ELR (cell line): Measurements from ENCODE around the gene ADK.

Experiments
- DNase-seq: peaks from one replicate; pipeline ENCODE4 v3.0.0-alpha.2; 2015; ENCODE audit warnings: low read depth

ADK gene

DNA sequence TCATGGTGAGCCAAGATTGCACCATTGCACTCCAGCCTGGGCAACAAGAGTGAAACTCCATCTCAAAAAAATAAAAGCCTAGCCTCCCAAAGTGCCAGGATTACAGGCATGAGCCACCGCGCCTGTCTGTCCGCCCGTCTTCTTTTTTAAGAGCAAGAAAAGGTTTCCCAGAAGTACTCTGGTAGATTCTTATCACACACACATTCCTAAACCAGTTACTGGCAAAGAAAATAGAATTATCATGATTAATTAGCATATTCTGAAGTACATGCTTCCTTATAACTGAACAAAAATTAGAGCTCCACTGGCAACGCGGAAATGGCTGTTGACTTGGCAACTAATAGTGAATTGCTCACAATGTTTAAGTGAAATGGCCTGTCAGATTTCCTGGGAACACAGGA lies 87.0 kb downstream of the ADK start:
- DNase-seq, result no peak

DNA sequence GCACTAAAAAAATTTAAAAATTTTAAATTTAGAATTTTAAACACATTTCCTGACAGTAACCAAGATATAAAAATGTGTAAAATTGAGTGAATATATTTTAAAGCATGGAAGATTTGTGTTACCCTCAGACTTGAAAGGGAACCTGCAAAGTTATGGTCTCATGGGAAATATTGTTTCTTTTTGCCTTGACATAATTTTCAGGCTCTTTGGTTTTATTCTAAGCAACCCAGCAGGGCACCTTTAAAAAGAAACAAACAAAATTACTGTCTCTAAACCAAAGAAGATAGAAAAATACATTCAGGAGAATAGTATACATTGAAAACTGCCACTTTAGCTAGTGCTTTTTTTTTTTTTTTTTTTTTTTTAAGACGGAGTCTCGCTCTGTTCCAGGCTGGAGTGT lies 87.5 kb downstream of the ADK start:
- DNase-seq, result no peak

DNA sequence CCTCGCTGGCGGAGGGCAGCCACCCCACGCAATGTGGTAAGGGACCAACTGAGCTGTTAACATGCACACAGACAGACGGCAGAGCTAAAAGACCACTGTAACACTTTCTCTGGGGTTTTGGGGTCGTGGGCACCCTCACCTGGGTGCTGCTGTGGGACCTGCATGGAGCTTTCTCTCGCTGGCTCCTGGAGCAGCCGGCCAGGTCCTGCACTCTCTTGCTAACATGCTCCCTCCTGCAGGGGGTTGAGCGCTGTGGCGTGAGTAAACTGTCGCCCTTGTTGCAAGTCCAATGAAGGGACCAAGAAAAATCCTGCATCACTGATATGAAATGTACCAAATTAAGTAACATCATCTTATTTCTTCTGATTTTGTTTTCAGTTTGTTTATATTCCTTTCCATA lies 92.0 kb downstream of the ADK start:
- no peak for DNase-seq

DNA sequence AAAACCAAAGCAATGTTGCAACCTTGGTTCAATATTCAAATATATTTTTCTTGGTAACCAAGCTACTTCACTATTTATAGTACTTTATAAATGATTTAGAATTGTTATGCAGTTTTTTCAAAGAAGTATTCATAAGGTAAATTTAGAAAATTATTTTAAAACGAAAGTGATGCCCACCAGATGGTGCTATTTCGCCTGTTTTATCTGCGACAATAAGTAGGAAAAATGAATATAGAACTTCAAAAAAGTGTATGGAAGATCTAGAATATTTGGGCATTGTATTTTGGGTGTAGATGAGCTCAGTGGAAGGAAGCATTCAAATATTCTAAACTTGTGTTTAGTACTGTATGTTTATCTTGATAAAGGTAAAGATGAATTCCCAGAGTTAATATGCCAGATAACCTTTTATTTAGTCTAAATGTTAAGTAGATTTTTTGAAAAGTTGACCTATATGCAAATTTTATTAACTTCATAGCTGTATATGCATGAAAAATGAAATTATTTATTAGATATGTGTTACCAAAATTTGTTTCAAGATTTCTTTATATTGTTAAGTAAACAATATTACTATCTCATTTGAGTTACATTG lies 93.2 kb downstream of the ADK start:
- DNase-seq, result peak; percentile 69

DNA sequence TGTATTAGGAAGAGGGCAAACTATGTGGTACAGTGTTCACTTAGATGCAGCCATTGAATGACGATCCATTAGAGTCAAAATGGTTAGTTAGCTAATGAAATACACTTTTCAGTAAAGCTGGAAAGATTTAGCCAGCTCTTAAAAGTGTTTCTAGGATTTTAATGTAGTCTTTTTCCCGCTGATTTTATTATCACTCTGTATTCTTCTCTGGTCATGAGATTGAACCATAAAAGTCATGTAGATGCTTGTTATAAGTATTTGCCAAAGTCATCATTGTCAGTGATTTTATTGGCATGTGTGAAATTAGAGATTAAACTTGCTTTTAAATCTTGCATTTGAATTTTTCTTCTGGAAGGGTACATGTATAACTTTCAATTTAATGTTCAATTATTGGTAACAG lies 93.8 kb downstream of the ADK start:
- DNase-seq, result no peak

DNA sequence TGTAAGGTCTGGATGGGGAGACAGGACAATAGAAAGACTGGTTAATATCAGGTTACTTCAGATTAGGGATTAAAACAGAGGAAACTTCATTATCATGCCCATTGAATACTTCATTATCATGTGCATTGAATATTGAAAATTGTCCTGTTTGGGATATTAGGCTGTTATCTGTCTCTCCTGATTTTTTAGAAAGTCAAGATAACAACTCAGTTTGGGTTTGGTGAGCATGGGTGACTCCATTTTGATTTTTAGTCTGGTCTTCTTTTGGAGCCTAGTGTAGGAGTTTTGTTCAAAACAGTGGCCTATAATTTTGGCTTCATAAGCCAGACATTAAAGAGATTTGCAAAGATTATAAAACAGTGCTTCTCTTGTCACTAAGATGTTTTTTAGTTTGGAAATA lies 95.5 kb downstream of the ADK start:
- no peak for DNase-seq

DNA sequence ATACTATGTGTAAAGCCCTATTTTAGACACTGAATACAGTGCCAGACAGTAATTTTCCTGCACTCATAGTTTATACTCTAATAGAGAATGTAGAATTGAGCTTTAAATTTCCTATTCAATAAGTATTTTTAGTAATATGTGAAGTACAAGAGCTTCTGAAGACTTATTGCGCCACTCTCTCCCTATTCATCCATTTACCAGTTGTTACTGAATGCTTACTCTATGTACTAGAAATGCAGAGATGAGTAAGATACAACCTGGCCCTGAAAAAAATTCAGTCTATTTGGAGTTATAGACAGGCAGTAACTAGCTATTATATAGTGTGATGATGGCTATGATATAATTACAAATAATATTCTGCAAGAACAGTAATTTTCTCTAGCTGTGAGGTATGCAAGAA lies 98.8 kb downstream of the ADK start:
- DNase-seq, result no peak

DNA sequence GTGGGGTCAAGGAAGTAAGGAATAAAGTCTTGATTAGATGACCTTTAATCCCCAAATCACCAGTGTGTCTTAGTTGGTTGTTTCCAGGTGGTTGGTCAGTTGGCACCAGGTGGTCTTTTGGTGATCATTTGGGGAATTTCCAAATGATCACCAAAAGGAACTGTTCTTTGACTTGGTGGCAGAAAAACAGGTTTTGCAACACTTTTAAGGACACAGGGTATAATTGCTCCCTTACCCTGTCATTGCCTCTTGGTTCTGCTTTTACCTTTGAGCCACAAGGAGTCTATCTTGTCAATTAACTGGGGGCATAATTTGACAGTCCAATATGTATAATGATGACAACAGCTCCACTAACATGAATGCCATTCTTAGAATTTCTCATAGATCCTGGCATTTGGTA lies 104.2 kb downstream of the ADK start:
- DNase-seq, result no peak

DNA sequence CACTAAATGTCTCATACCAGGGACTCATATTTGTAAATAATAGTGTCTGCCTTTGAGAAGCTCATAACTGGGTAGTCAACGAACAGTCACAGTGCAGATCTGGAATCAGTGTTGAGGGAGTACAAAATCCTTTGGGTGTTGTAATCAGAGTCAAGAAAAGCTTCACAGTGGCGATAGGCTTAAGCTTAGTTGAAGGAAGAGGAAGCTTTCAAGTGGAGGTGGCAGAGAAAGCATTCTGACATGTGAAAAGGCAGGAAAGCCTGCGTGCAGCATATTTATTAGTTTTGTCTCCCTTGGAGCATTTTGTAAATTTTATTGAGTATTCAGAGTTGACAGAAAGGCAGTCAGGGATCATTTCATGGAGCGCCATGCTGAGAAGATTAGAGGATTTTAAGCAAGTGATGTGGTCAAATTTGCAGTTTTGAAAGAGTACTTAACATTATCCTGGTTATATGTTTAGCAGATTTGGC lies 104.9 kb downstream of the ADK start:
- no peak for DNase-seq

DNA sequence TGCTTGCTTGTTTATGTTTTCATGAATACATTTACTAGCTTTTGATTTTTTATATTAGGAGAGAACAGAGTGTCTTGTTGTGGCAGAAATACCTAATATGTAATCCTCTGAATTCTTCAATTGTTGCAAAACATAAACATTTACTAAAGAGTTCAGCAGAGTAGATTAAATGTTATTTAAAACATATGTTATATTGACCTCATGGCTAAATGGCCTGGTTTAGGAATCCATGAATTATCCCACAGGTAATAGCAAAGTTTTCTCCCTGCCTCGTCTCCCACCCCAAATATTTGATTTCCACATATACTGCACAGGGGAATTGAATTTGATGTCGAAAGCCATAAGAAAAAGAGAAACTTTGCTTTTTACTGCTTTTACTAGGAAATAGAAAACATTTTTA lies 111.8 kb downstream of the ADK start:
- no peak for DNase-seq

DNA sequence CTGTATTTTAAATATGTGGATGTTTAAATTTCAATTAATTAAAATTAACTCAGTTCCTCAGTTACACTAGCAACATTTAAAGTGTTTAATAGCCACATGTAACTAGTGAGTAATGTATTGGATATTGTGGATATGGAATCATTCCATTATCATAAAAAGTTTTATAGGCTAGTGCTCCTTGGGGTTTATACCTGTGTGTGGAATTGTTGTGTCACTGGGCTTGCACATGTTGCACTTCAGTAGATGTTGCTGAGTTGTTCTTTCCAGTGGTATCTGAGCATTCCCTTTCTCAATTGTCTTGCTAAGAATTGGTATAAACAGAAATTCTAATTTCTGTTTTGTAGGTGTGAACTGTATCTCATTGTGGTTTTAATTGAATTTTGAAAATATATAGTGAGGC lies 113.0 kb downstream of the ADK start:
- DNase-seq, result no peak

DNA sequence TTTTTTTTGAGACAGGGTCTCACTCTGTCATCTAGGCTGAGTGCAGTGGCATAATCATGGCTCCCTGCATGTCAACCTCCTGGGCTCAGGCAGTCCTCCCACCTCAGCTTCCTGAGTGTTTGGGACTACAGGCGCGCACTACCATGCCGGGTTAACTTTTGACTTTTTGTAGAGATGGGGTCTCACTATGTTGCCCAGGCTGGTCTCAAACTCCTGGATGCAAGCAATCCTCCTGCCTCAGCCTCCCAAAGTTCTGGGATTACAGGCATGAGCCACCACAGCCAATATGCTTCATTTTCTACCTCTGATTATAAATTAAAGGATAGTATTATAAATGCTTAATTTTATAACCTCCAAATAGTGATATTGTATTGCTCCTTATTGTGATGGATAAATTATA lies 121.3 kb downstream of the ADK start:
- no peak for DNase-seq

DNA sequence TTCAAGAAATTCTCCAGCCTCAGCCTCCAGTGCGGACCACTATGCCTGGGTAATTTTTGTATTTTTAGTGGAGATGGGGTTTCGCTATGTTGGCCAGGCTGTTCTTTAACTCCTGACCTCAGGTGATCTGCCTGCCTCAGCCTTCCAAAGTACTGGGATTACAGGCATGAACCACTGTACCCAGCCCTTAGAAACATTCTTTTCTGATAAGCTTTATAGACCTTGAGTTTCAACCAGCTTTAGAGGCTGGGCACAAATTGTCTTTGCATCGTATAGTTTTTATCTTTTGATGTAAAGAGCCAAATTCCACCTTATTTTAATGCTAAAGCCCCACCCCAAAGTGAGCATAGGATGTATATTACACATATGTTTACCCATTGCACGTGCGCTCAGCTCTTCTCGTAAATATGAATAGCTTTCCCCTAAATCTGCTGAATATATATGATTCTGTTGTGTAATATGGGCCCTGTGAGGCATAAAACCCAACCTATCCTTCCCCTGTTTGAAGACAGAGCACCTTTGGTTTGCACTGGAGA lies 124.8 kb downstream of the ADK start:
- no peak for DNase-seq

DNA sequence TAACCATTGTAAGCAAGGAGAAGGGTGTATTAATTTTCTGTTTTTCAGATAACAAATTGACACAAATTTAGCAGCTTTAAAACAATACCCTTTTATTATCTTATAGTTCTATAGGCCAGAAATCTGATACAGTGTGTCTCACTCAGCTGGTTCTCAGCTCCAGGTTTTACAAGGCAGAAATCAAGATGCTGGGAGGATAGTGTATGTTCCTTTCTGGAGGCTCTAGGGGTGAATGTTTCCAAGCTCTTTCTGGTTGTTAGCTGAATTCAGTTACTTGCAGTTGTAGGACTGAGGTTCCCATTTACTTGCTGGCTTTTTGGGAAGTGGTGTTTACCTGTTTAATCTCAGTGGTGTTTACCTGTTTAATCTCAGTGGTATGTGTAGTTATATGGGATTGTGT lies 125.4 kb downstream of the ADK start:
- no peak for DNase-seq

DNA sequence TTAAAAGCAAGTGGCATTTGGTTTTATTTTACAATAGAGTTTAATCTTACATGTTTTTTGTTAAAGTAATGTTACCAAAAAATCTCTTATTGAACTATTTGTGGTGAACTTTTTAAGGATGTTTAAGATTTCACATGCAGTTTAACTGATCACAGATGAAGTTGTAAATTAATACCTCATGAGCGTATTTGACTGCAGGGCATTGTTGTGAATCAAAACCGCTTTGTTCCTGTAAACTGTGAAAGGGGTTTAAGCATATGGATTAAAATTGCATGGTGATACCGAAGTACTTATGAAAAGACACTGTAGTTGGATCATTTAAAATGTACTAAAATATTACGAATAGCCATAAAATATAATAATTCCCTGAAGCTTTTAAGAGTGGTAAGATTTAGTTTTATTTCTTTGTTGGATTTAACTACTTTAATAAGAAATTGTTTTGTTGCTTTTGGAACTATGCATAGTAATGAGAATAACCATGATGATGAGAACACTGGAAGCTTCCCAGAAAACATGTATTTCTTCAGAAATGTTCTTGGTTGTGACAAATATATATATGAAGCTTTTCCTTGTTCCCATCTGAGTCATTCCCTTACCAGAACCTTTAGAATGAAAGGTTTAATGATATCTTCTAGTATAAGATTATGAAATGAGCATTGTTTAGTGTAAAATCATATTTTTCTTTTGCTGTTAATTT lies 131.3 kb downstream of the ADK start:
- peak; percentile 58 for DNase-seq

DNA sequence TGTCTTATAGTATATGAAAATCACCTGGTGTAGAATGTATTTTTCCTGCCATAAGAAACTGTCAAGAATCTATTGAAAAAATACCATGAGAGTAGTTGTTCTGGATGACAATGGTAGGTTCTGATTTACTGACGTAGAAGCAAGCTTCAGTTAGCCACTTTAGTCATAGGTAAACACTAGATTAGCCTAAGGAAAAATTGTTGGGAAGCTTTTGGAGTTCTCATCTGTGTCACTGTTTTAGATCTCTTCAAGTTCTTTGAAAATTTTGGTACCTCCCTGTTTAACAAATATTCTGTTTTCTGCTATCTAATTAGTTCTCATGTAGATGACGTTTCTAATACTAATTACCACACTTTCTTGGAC lies 131.8 kb downstream of the ADK start:
- peak; percentile 64 for DNase-seq

DNA sequence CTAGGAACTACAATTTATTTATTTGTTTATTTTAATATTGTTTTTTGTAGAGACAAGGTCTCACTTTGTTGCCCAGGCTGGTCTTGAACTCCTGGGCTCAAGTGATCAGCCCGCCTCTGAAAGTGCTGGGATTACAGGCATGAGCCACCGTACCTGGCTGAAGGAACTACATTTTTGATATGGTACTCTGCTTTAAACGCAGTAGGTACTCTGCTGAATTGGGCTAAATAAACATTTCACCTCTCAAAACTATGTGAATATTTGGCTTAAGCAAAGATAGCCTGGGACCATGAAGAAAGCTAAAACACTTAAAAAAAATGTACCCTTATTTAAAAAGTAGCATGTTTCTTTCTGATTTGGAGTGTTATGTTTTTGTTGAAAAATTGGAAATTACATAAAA lies 138.2 kb downstream of the ADK start:
- DNase-seq, result no peak

DNA sequence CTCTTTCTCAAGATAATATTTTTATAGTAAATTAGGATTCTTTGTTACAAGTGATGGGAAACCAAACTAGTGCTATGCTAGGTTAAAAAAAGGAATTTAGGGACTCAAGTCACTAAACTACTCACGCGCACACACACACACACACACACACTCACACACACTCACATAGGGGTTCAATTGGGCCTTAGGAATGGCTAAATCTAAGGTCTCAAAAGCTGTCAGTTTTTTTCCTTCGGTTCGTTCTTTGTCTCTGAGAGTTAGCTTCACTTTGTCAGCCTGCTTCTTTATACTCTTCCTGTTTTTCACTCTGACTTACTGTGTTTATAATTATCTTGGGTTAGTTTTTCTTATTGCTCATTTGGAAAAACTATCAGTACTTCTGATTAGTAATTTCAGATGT lies 138.9 kb downstream of the ADK start:
- peak; percentile 15 for DNase-seq

DNA sequence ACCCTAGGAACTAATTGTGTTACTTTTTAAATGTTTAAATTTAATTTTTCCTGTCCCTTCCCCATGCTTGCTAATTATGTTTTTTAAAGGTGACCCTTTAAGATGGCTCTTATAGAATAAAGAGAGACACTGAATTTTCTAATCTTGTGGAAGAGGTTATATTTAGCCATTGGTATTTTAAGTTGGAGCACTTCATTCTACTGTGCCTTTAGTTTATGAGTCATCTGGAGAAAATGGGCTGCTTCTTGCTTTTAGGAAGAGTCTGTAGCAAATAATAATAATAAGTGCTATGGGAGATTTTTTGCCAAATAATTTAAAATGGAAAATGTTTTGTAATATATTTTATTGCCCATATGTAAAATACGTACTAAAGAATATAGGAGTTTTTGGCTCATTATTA lies 139.7 kb downstream of the ADK start:
- DNase-seq, result peak; percentile 64

DNA sequence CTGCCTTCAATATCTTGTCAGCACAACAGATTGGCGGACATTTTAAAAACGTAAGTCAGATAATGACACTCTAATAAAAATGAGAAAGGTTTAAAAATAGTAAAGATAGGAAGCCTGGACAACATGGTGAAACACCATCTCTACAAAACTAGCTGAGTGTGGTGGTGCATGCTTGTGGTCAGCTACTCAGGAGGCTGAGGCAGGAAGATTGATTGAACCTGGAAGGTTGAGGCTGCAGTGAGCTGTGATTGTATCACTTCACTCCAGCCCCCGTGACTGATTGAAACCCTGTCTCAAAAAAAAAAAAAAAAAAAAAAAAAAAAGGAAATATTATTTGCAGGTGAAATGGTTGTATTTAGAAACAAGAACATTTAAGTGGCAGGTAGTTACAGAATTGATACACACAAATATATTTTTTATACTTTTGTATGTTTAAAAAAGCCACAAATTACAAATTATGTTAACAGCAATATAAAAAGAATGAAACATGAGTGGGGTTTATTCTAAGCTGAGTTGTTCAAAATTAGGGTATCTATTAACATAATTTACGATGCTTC lies 141.9 kb downstream of the ADK start:
- DNase-seq, result peak; percentile 75

DNA sequence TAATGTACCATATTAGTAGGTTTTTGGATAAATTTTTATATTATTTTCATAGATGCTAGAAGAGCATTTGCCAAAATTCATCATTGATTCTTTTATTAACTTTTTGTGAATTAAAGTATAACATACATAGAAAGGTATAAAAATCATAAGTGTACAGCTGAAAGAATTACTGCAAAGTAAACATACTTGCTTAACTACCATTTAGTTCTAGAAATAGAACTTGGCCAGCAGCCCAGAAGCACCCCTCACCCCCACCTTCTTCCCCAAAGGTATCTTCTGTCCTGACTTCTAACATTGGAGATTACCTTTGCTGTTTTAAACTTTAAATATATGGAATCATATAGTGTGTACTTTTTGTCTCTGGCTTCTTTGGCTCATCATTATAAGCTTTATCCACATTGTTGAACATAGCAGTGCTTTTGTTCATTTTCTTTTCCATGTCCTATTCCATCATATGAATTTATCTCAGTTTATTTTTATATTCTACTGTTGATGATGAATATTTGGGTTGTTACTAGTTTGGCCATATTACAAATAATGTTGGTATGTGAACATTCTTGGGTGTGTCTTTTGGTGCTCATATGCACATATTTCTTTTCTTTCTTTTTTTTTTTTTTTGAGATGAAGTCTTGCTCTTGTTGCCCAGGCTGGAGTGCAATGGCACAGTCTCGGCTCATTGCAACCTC lies 142.8 kb downstream of the ADK start:
- peak; percentile 84 for DNase-seq

DNA sequence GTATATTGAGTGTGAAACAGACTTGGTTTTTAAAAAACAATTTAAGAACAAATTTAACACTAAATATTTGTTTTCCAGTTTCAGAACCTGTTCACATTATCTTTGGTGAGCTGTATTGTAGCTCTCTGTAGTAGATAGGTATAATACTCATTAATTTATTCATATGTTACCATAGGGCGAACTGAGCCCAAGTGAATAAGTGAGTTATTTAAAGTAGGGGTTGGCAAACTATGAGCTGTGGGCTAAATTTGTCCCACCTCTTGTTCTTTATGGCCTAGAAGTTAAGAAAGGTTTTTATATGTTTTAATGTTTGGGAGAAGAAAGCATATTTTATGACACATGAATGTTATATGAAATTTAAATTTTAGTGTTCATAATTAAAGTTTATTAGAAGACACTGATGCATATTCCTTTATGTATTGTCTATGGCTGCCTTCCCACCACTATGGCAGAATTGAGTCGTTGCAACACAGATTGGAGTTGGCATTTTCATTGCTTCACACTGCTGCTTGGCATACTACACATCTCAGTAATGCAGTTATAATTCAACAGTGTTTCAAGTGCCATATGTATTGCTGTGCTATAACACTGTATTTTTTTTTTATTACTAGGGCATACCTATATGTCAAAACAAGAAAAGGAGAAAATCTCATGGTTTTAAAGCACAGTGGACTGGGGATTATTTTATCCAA lies 146.5 kb downstream of the ADK start:
- DNase-seq, result no peak
